ENCODE data around the gene ZNF827.

The ZNF827 gene

GRCh38 chr4:145938618-145939440 lies at the start of gene ZNF827:
Gene ZNF827 (minus strand): TSS chr4:145938823. CDS start chr4:145938407, 416 bp downstream.
- peaks cover 44% of the 10 kb centered on the region for H3K4me1 Mint-ChIP-seq
- peak; percentile 66 for DNase-seq
- H3K27me3 Mint-ChIP-seq: no peaks in the 10 kb centered on the region
- H3K36me3 Mint-ChIP-seq (ENCODE audit: low read depth): peaks cover 3% of the 10 kb centered on the region
- peak within 1 kb of the TSS; percentile 96 for H3K4me3 Mint-ChIP-seq
- H3K27ac Mint-ChIP-seq: peak within 1 kb of the TSS; percentile 96
- no peaks in the 10 kb centered on the region for H3K9me3 Mint-ChIP-seq
- peak; percentile 53 for ATAC-seq

GRCh38 chr4:145984563-145984962 lies 45.9 kb upstream of the ZNF827 start:
- Mint-ChIP-seq H3K27ac (no peak overlapping the region), H3K4me3 (no peak overlapping the region)

GRCh38 chr4:145982791-145983190 lies 44.2 kb upstream of the ZNF827 start:
- ATAC-seq (no peak), DNase-seq (no peak)
- no peaks in the 10 kb centered on the region for H3K36me3 Mint-ChIP-seq (ENCODE audit: low read depth)
- H3K27me3 Mint-ChIP-seq: peaks cover 2% of the 10 kb centered on the region
- no peaks in the 10 kb centered on the region for H3K9me3 Mint-ChIP-seq
- H3K4me1 Mint-ChIP-seq: no peaks in the 10 kb centered on the region
- H3K4me3 Mint-ChIP-seq: no peak overlapping the region
- no peak overlapping the region for H3K27ac Mint-ChIP-seq

More at GRCh38 chr4:145984563-145984962, 45.9 kb upstream of the ZNF827 start:
- ATAC-seq (no peak), DNase-seq (no peak)
- Mint-ChIP-seq H3K4me1 (no peaks in the 10 kb centered on the region), H3K27me3 (peaks cover 2% of the 10 kb centered on the region), H3K36me3 (ENCODE audit: low read depth) (no peaks in the 10 kb centered on the region), H3K9me3 (no peaks in the 10 kb centered on the region)

- Mint-ChIP-seq H3K9me3 (no peaks in the 10 kb centered on the region), H3K36me3 (ENCODE audit: low read depth) (no peaks in the 10 kb centered on the region), H3K4me3 (no peak overlapping the region), H3K27me3 (peaks cover 3% of the 10 kb centered on the region), H3K4me1 (no peaks in the 10 kb centered on the region), H3K27ac (no peak overlapping the region)
- ATAC-seq (no peak), DNase-seq (no peak)
Observed at GRCh38 chr4:145979160-145979559, 40.5 kb upstream of the ZNF827 start.

GRCh38 chr4:145976680-145977079 lies 38.1 kb upstream of the ZNF827 start:
- ATAC-seq (no peak), DNase-seq (no peak)
- Mint-ChIP-seq H3K27me3 (peaks cover 12% of the 10 kb centered on the region), H3K36me3 (ENCODE audit: low read depth) (no peaks in the 10 kb centered on the region), H3K27ac (no peak overlapping the region), H3K4me3 (no peak overlapping the region), H3K9me3 (no peaks in the 10 kb centered on the region), H3K4me1 (no peaks in the 10 kb centered on the region)

- H3K4me3 Mint-ChIP-seq: no peak overlapping the region
- ATAC-seq (no peak), DNase-seq (no peak)
- no peaks in the 10 kb centered on the region for H3K9me3 Mint-ChIP-seq
- no peak overlapping the region for H3K27ac Mint-ChIP-seq
- peaks cover 15% of the 10 kb centered on the region for H3K27me3 Mint-ChIP-seq
- peaks cover 2% of the 10 kb centered on the region for H3K4me1 Mint-ChIP-seq
- no peaks in the 10 kb centered on the region for H3K36me3 Mint-ChIP-seq (ENCODE audit: low read depth)
Observed at GRCh38 chr4:145960012-145960411, 21.4 kb upstream of the ZNF827 start.

- Mint-ChIP-seq H3K4me3 (no peak overlapping the region), H3K36me3 (ENCODE audit: low read depth) (no peaks in the 10 kb centered on the region), H3K9me3 (no peaks in the 10 kb centered on the region), H3K27ac (no peak overlapping the region), H3K27me3 (peaks cover 4% of the 10 kb centered on the region), H3K4me1 (peaks cover 2% of the 10 kb centered on the region)
- DNase-seq (no peak), ATAC-seq (no peak)
Observed at GRCh38 chr4:145957302-145957701, 18.7 kb upstream of the ZNF827 start.

GRCh38 chr4:145956288-145956890 lies 17.8 kb upstream of the ZNF827 start:
- Mint-ChIP-seq H3K27ac (no peak overlapping the region), H3K27me3 (peaks cover 4% of the 10 kb centered on the region), H3K9me3 (no peaks in the 10 kb centered on the region), H3K4me3 (no peak overlapping the region), H3K4me1 (peaks cover 2% of the 10 kb centered on the region), H3K36me3 (ENCODE audit: low read depth) (no peaks in the 10 kb centered on the region)
- DNase-seq (peak; percentile 41), ATAC-seq (no peak)

GRCh38 chr4:145954924-145955339 lies 16.3 kb upstream of the ZNF827 start:
- no peak overlapping the region for H3K4me3 Mint-ChIP-seq
- DNase-seq: no peak
- no peaks in the 10 kb centered on the region for H3K36me3 Mint-ChIP-seq (ENCODE audit: low read depth)
- no peaks in the 10 kb centered on the region for H3K9me3 Mint-ChIP-seq
- H3K4me1 Mint-ChIP-seq: peaks cover 2% of the 10 kb centered on the region
- ATAC-seq: no peak
- H3K27me3 Mint-ChIP-seq: peaks cover 6% of the 10 kb centered on the region
- H3K27ac Mint-ChIP-seq: no peak overlapping the region

- Mint-ChIP-seq H3K36me3 (ENCODE audit: low read depth) (no peaks in the 10 kb centered on the region), H3K27me3 (peaks cover 20% of the 10 kb centered on the region), H3K4me3 (no peak overlapping the region), H3K27ac (no peak overlapping the region), H3K4me1 (peaks cover 2% of the 10 kb centered on the region), H3K9me3 (no peaks in the 10 kb centered on the region)
- DNase-seq (no peak), ATAC-seq (no peak)
Observed at GRCh38 chr4:145951931-145952330, 13.3 kb upstream of the ZNF827 start.

GRCh38 chr4:145945431-145946155 lies 7.0 kb upstream of the ZNF827 start:
- ATAC-seq (no peak), DNase-seq (no peak)
- Mint-ChIP-seq H3K27me3 (peaks cover 16% of the 10 kb centered on the region), H3K36me3 (ENCODE audit: low read depth) (no peaks in the 10 kb centered on the region), H3K9me3 (no peaks in the 10 kb centered on the region), H3K27ac (no peak overlapping the region), H3K4me1 (peaks cover 6% of the 10 kb centered on the region), H3K4me3 (no peak overlapping the region)

- Mint-ChIP-seq H3K36me3 (ENCODE audit: low read depth) (no peaks in the 10 kb centered on the region), H3K4me3 (no peak overlapping the region), H3K27ac (no peak overlapping the region), H3K4me1 (peaks cover 11% of the 10 kb centered on the region), H3K27me3 (peaks cover 13% of the 10 kb centered on the region), H3K9me3 (no peaks in the 10 kb centered on the region)
- ATAC-seq (no peak), DNase-seq (no peak)
Observed at GRCh38 chr4:145944886-145945285, 6.3 kb upstream of the ZNF827 start.

GRCh38 chr4:145939856-145940255 lies 1.2 kb upstream of the ZNF827 start:
- DNase-seq: no peak
- H3K27ac Mint-ChIP-seq: peak overlapping the region; percentile 96
- H3K4me3 Mint-ChIP-seq: peak overlapping the region; percentile 96

GRCh38 chr4:145939441-145939750 lies 773 bp upstream of the ZNF827 start:
- Mint-ChIP-seq H3K27me3 (no peaks in the 10 kb centered on the region), H3K4me1 (peaks cover 38% of the 10 kb centered on the region), H3K27ac (peak overlapping the region; percentile 96), H3K4me3 (peak overlapping the region; percentile 96), H3K9me3 (no peaks in the 10 kb centered on the region), H3K36me3 (ENCODE audit: low read depth) (peaks cover 3% of the 10 kb centered on the region)
- DNase-seq (no peak), ATAC-seq (peak; percentile 27)

More at GRCh38 chr4:145939856-145940255, 1.2 kb upstream of the ZNF827 start:
- H3K9me3 Mint-ChIP-seq: no peaks in the 10 kb centered on the region
- H3K4me1 Mint-ChIP-seq: peaks cover 33% of the 10 kb centered on the region
- H3K27me3 Mint-ChIP-seq: no peaks in the 10 kb centered on the region
- peaks cover 3% of the 10 kb centered on the region for H3K36me3 Mint-ChIP-seq (ENCODE audit: low read depth)
- ATAC-seq: peak; percentile 20
